ENCODE data around the gene OTULINL. TPM values are rescaled to one million over a fixed set of nuclear protein-coding genes. Genes with fewer than 3 reads are reported as not detected.

The OTULINL gene
- total and polyA plus RNA-seq, 4 donors = 0.82 to 4.1 (median 1.6) TPM

- Histone ChIP-seq H3K36me3 (ENCODE audit: control insufficient read depth in 4 of 4, insufficient read depth in 3 of 4, low read depth in 1 of 4, low read length in 3 of 4) (no peaks in the 10 kb centered on the region), H3K9me3 (ENCODE audit: control insufficient read depth in 4 of 4, low read length in 3 of 4) (no peaks in the 10 kb centered on the region), H3K27ac (ENCODE audit: low read depth in 1 of 2, low read length in 2 of 2) (no peak overlapping the region), H3K4me3 (ENCODE audit: low read depth in 1 of 3, low read length in 3 of 3) (no peak overlapping the region), H3K9ac (ENCODE audit: low read depth in 1 of 2, low read length in 2 of 2) (no peak overlapping the region), H3K4me1 (ENCODE audit: control insufficient read depth in 4 of 4, insufficient read depth in 4 of 4, low read length in 3 of 4) (no peaks in the 10 kb centered on the region), H3K27me3 (ENCODE audit: control insufficient read depth in 4 of 4, insufficient read depth in 4 of 4, low read length in 3 of 4) (peaks cover 0 to 2% (median 0%) of the 10 kb centered on the region in 4 donors)
- WGBS = 86% methylated on average over 2 of the region's 2 CpGs
- DNase-seq (ENCODE audit: low spot score) = no peak
- TF ChIP-seq HNF4A (conservative IDR thresholded peaks at IDR 0.05) (no peak), MAX (IDR thresholded peaks at IDR 0.05) (peak; percentile 30)
Observed at GRCh38 chr5:14588145-14588544, 6.6 kb downstream of the OTULINL start.

- no peaks in the 10 kb centered on the region for H3K4me1 ChIP-seq (ENCODE audit: control insufficient read depth in 4 of 4, insufficient read depth in 4 of 4, low read length in 3 of 4)
- WGBS = 60% methylated on average over 10 of the region's 10 CpGs
- no peak for DNase-seq (ENCODE audit: low spot score)
- H3K27ac ChIP-seq (ENCODE audit: low read depth in 1 of 2, low read length in 2 of 2) = no peak overlapping the region
- peaks cover 0 to 2% (median 0%) of the 10 kb centered on the region in 4 donors for H3K27me3 ChIP-seq (ENCODE audit: control insufficient read depth in 4 of 4, insufficient read depth in 4 of 4, low read length in 3 of 4)
- no peaks in the 10 kb centered on the region for H3K36me3 ChIP-seq (ENCODE audit: control insufficient read depth in 4 of 4, insufficient read depth in 3 of 4, low read depth in 1 of 4, low read length in 3 of 4)
- no peak overlapping the region for H3K9ac ChIP-seq (ENCODE audit: low read depth in 1 of 2, low read length in 2 of 2)
- H3K4me3 ChIP-seq (ENCODE audit: low read depth in 1 of 3, low read length in 3 of 3) = no peak overlapping the region
- H3K9me3 ChIP-seq (ENCODE audit: control insufficient read depth in 4 of 4, low read length in 3 of 4) = no peaks in the 10 kb centered on the region
- TF ChIP-seq ATF3 (IDR thresholded peaks at IDR 0.05) (no peak), CTCF (IDR thresholded peaks at IDR 0.05; ENCODE audit: low read depth, low read length, missing input control) (no peak), RXRA (IDR thresholded peaks at IDR 0.05) (no peak), EGR1 (IDR thresholded peaks at IDR 0.05; ENCODE audit: low read depth in 2 of 2) (no peak), FOXA2 (IDR thresholded peaks at IDR 0.05) (no peak), ZBTB33 (IDR thresholded peaks at IDR 0.05) (no peak), YY1 (IDR thresholded peaks at IDR 0.05) (no peak), HNF4A (conservative IDR thresholded peaks at IDR 0.05) (no peak), GABPA (IDR thresholded peaks at IDR 0.05 in 1 of 2, conservative IDR thresholded peaks at IDR 0.05 in 1 of 2) (no peak), TAF1 (conservative IDR thresholded peaks at IDR 0.05) (no peak), HNF4G (IDR thresholded peaks at IDR 0.05) (no peak)
Observed at GRCh38 chr5:14588758-14589543, 7.4 kb downstream of the OTULINL start.

GRCh38 chr5:14590949-14591348 lies 9.4 kb downstream of the OTULINL start:
- WGBS = 86% methylated on average over 2 of the region's 2 CpGs
- H3K9me3 ChIP-seq (ENCODE audit: control insufficient read depth in 4 of 4, low read length in 3 of 4) = no peaks in the 10 kb centered on the region
- no peak for DNase-seq (ENCODE audit: low spot score)
- no peak overlapping the region for H3K4me3 ChIP-seq (ENCODE audit: low read depth in 1 of 3, low read length in 3 of 3)
- no peak overlapping the region for H3K9ac ChIP-seq (ENCODE audit: low read depth in 1 of 2, low read length in 2 of 2)
- no peaks in the 10 kb centered on the region for H3K36me3 ChIP-seq (ENCODE audit: control insufficient read depth in 4 of 4, insufficient read depth in 3 of 4, low read depth in 1 of 4, low read length in 3 of 4)
- H3K27ac ChIP-seq (ENCODE audit: low read depth in 1 of 2, low read length in 2 of 2) = no peak overlapping the region
- H3K27me3 ChIP-seq (ENCODE audit: control insufficient read depth in 4 of 4, insufficient read depth in 4 of 4, low read length in 3 of 4) = peaks cover 0 to 2% (median under 1%) of the 10 kb centered on the region in 4 donors
- H3K4me1 ChIP-seq (ENCODE audit: control insufficient read depth in 4 of 4, insufficient read depth in 4 of 4, low read length in 3 of 4) = no peaks in the 10 kb centered on the region
- no peak for TF ChIP-seq MAX (IDR thresholded peaks at IDR 0.05)
- TF ChIP-seq NR2F2 (IDR thresholded peaks at IDR 0.05) = no peak
- TF ChIP-seq CTCF (IDR thresholded peaks at IDR 0.05; ENCODE audit: low read depth, low read length, missing input control) = no peak
- no peak for TF ChIP-seq TAF1 (conservative IDR thresholded peaks at IDR 0.05)
- no peak for TF ChIP-seq FOXA2 (IDR thresholded peaks at IDR 0.05)
- TF ChIP-seq RAD21 (IDR thresholded peaks at IDR 0.05) = no peak
- no peak for TF ChIP-seq JUND (IDR thresholded peaks at IDR 0.05)
- no peak for TF ChIP-seq YY1 (IDR thresholded peaks at IDR 0.05)
- no peak for TF ChIP-seq HNF4G (IDR thresholded peaks at IDR 0.05)
- no peak for TF ChIP-seq ZBTB33 (IDR thresholded peaks at IDR 0.05)
- TF ChIP-seq RXRA (IDR thresholded peaks at IDR 0.05) = no peak
- TF ChIP-seq SP1 (IDR thresholded peaks at IDR 0.05) = no peak
- no peak for TF ChIP-seq GABPA (IDR thresholded peaks at IDR 0.05 in 1 of 2, conservative IDR thresholded peaks at IDR 0.05 in 1 of 2)
- TF ChIP-seq HNF4A (conservative IDR thresholded peaks at IDR 0.05) = no peak
- TF ChIP-seq FOXA1 (IDR thresholded peaks at IDR 0.05) = no peak

Measured in liver (tissue), 9 donors.